H1 (cell line): ENCODE data around the gene JADE3. TPM values are rescaled to one million over a fixed set of nuclear protein-coding genes. Genes with fewer than 3 reads are reported as not detected.

Experiments
- CTCF ChIA-PET: fragments of 300-600 bp; sonication (Branson Sonifier 250); formaldehyde crosslinking; loops from one replicate; lab custom pipeline; 2021; ENCODE audit not compliant: partially characterized antibody; lab: Charles Lee
- POLR2A ChIA-PET: fragments of 300-600 bp; sonication (Branson Sonifier 250); formaldehyde crosslinking; loops from one replicate; lab custom pipeline; 2021; ENCODE audit warnings: inconsistent platforms; ENCODE audit not compliant: partially characterized antibody; lab: Charles Lee
- DNase-seq, 2 experiments: peaks; one replicate each; pipeline versions ENCODE4 v3.0.0 to v3.0.0-alpha.2; 2010 to 2022; ENCODE audit warnings: low spot score in 2 of 2, low read depth in 1 of 2, mixed read lengths in 1 of 2
- FAIRE-seq: peaks from 2 replicates; lab custom pipeline; 2011; peaks lifted over from hg19 to GRCh38; lab: Jason Lieb, UNC
- H2AFZ ChIP-seq: 2 replicates; pipeline ENCODE4 v1.8.1; 2012; ENCODE audit warnings: low read length, inconsistent platforms
- H2AK5ac ChIP-seq: 2 replicates; pipeline ENCODE4 v1.6.1; 2013; ENCODE audit warnings: low read depth, low read length
- H2BK120ac ChIP-seq: replicated peaks from 2 replicates; pipeline ENCODE3; 2013; ENCODE audit warnings: low read depth, low read length, inconsistent platforms
- H2BK12ac ChIP-seq: 2 replicates; pipeline ENCODE4 v1.6.1; 2013; ENCODE audit warnings: low read depth, low read length
- H2BK15ac ChIP-seq: 2 replicates; pipeline ENCODE4 v1.6.1; 2013; ENCODE audit warnings: low read length
- H2BK20ac ChIP-seq: 2 replicates; pipeline ENCODE4 v1.6.1; 2013; ENCODE audit warnings: low read length
- H2BK5ac ChIP-seq: 2 replicates; pipeline ENCODE4 v1.6.1; 2013; ENCODE audit warnings: low read depth, low read length
- H3K14ac ChIP-seq: 2 replicates; pipeline ENCODE4 v1.6.1; 2013; ENCODE audit warnings: inconsistent platforms; ENCODE audit not compliant: insufficient read length
- H3K18ac ChIP-seq: 2 replicates; pipeline ENCODE4 v1.6.1; 2013; ENCODE audit warnings: low read length; ENCODE audit errors: extremely low read depth
- H3K23ac ChIP-seq: 2 replicates; pipeline ENCODE4 v1.6.1; 2013; ENCODE audit warnings: inconsistent platforms; ENCODE audit not compliant: insufficient read length
- H3K23me2 ChIP-seq: 2 replicates; pipeline ENCODE4 v1.6.1; 2013; ENCODE audit warnings: low read depth, low read length
- H3K27ac ChIP-seq: 2 replicates; pipeline ENCODE4 v1.6.1; 2011; ENCODE audit warnings: low read depth, low read length, inconsistent platforms
- H3K27me3 ChIP-seq, 4 experiments: replicated peaks in 1 of 4; 1 replicate in 1 of 4; 2 replicates in 3 of 4; pipeline versions ENCODE4 v1.6.1 to v1.8.1; 2011 to 2013; ENCODE audit warnings: low read length in 3 of 4, mild to moderate bottlenecking in 3 of 4, inconsistent platforms in 2 of 4, mixed read lengths in 2 of 4, moderate library complexity in 1 of 4; ENCODE audit not compliant: control insufficient read depth in 3 of 4, insufficient read depth in 3 of 4; ENCODE audit errors: extremely low read depth in 1 of 4
- H3K36me3 ChIP-seq, 4 experiments: 2 replicates each; pipeline versions ENCODE4 v1.6.1 to v1.8.1; 2011 to 2013; ENCODE audit warnings: mild to moderate bottlenecking in 4 of 4, low read length in 3 of 4, moderate library complexity in 2 of 4, control low read depth in 1 of 4, inconsistent platforms in 1 of 4; ENCODE audit not compliant: insufficient read depth in 4 of 4, control insufficient read depth in 2 of 4
- H3K4ac ChIP-seq: replicated peaks from 2 replicates; pipeline ENCODE3; 2013; ENCODE audit warnings: low read length, low read depth, mixed read lengths, inconsistent platforms; ENCODE audit not compliant: insufficient read length
- H3K4me1 ChIP-seq, 4 experiments: replicated peaks in 1 of 4; 1 replicate in 1 of 4; 2 replicates in 3 of 4; pipeline versions ENCODE4 v1.6.1 to v1.8.1; 2011 to 2013; ENCODE audit warnings: low read length in 3 of 4, inconsistent platforms in 2 of 4, mixed read lengths in 1 of 4; ENCODE audit not compliant: insufficient read depth in 4 of 4, control insufficient read depth in 3 of 4
- H3K4me2 ChIP-seq, 2 experiments: 2 replicates each; pipeline versions ENCODE4 v1.6.1 to v1.8.1; 2011 to 2013; ENCODE audit warnings: low read depth in 2 of 2, low read length in 2 of 2, control low read depth in 1 of 2, inconsistent platforms in 1 of 2, mild to moderate bottlenecking in 1 of 2; ENCODE audit not compliant: insufficient read depth in 1 of 2
- H3K4me3 ChIP-seq, 4 experiments: fragments of 200-600, 300-600 bp in 1 of 4; sonication (generic), shearing (Covaris generic), sonication (Bioruptor Twin) in 1 of 4; 2 replicates each; pipeline versions ENCODE4 v1.5.1 to v1.8.1; 2011 to 2016; ENCODE audit warnings: low read length in 4 of 4, low read depth in 3 of 4, control low read depth in 2 of 4, inconsistent platforms in 2 of 4, mild to moderate bottlenecking in 2 of 4, mixed read lengths in 1 of 4, moderate library complexity in 1 of 4; ENCODE audit not compliant: insufficient read depth in 2 of 4; ENCODE audit errors: extremely low read depth in 1 of 4
- H3K56ac ChIP-seq: replicated peaks from 2 replicates; pipeline ENCODE3; 2013; ENCODE audit warnings: low read depth, mild to moderate bottlenecking, mixed read lengths, low read length, inconsistent platforms; ENCODE audit not compliant: insufficient read length
- H3K79me1 ChIP-seq: 2 replicates; pipeline ENCODE4 v1.6.1; 2013; ENCODE audit warnings: low read depth, low read length, control low read depth
- H3K79me2 ChIP-seq, 2 experiments: 2 replicates each; pipeline versions ENCODE4 v1.6.1 to v1.8.1; 2012 to 2013; ENCODE audit warnings: low read length in 2 of 2, mild to moderate bottlenecking in 2 of 2, inconsistent platforms in 1 of 2; ENCODE audit not compliant: insufficient read depth in 2 of 2, control insufficient read depth in 1 of 2
- H3K9ac ChIP-seq, 4 experiments: replicated peaks in 1 of 4; 1 replicate in 1 of 4; 2 replicates in 3 of 4; pipeline versions ENCODE4 v1.6.1 to v1.8.1; 2011 to 2013; ENCODE audit warnings: low read depth in 3 of 4, low read length in 3 of 4, control low read depth in 2 of 4, mild to moderate bottlenecking in 2 of 4, moderate library complexity in 2 of 4, inconsistent platforms in 1 of 4; ENCODE audit errors: extremely low read depth in 1 of 4
- H3K9me3 ChIP-seq, 2 experiments: 2 replicates each; pipeline versions ENCODE4 v1.6.1 to v1.8.1; 2012 to 2013; ENCODE audit warnings: mild to moderate bottlenecking in 2 of 2, moderate library complexity in 2 of 2, control low read depth in 1 of 2, inconsistent platforms in 1 of 2, low read depth in 1 of 2, low read length in 1 of 2, mixed read lengths in 1 of 2; ENCODE audit not compliant: insufficient read depth in 2 of 2
- H4K20me1 ChIP-seq, 2 experiments: replicated peaks in 1 of 2; 2 replicates each; pipeline versions ENCODE3 to v1.8.1; 2011 to 2013; ENCODE audit warnings: inconsistent platforms in 2 of 2, low read length in 2 of 2, mild to moderate bottlenecking in 1 of 2; ENCODE audit not compliant: insufficient read depth in 2 of 2, control insufficient read depth in 1 of 2
- H4K5ac ChIP-seq: 2 replicates; pipeline ENCODE4 v1.6.1; 2013; ENCODE audit warnings: low read length, low read depth, mixed read lengths, inconsistent platforms; ENCODE audit not compliant: insufficient read length
- H4K8ac ChIP-seq: 2 replicates; pipeline ENCODE4 v1.8.0; 2013; ENCODE audit warnings: mild to moderate bottlenecking, moderate library complexity, low read length, inconsistent platforms; ENCODE audit not compliant: insufficient read depth; ENCODE audit errors: extremely low read depth
- H4K91ac ChIP-seq: replicated peaks from 2 replicates; pipeline ENCODE3; 2013; ENCODE audit warnings: low read length, mixed read lengths, inconsistent platforms; ENCODE audit not compliant: insufficient read length
- CEBPB ChIP-seq: IDR thresholded peaks from 2 replicates; pipeline ENCODE4 v1.6.1; 2012; ENCODE audit warnings: low read depth, low read length
- CHD1 ChIP-seq: IDR thresholded peaks from 2 replicates; pipeline ENCODE4 v1.6.1; 2012; ENCODE audit warnings: low read depth, low read length, improper control_type of control experiment
- CREB1 ChIP-seq: IDR thresholded peaks from 2 replicates; pipeline ENCODE4 v1.6.1; 2012; ENCODE audit warnings: inconsistent platforms
- CTBP2 ChIP-seq: IDR thresholded peaks from 2 replicates; pipeline ENCODE4 v1.7.0; 2011; ENCODE audit warnings: borderline replicate concordance, mild to moderate bottlenecking, moderate library complexity, mixed read lengths, low read length; ENCODE audit not compliant: insufficient read depth, insufficient read length
- POU5F1 ChIP-seq: IDR thresholded peaks from 2 replicates; pipeline ENCODE4 v1.6.1; 2011; ENCODE audit warnings: low read depth, mild to moderate bottlenecking, low read length, moderate library complexity
- RAD21 ChIP-seq, 2 experiments: IDR thresholded peaks in 1 of 2; conservative IDR thresholded peaks in 1 of 2; 2 replicates each; pipeline ENCODE4 v1.6.1; 2011; ENCODE audit warnings: low read depth in 2 of 2, low read length in 2 of 2, improper control_type of control experiment in 1 of 2, inconsistent platforms in 1 of 2, mild to moderate bottlenecking in 1 of 2, moderate library complexity in 1 of 2
- SP2 ChIP-seq: IDR thresholded peaks from 2 replicates; pipeline ENCODE4 v1.6.1; 2012; ENCODE audit warnings: mild to moderate bottlenecking, low read length, inconsistent platforms
- YY1 ChIP-seq: IDR thresholded peaks from 2 replicates; pipeline ENCODE4 v1.6.1; 2011; ENCODE audit warnings: low read depth, mild to moderate bottlenecking, low read length
- WGBS, 2 experiments: shearing (Covaris generic) in 1 of 2; methylation state at CpG; one replicate each; pipeline versions ENCODE4 v1.1.6 to v1.1.7; 2013 to 2015; ENCODE audit warnings: low lambda C conversion rate in 2 of 2, mixed read lengths in 2 of 2, inconsistent platforms in 1 of 2, low coverage in 1 of 2, missing lambda C conversion rate in 1 of 2; ENCODE audit not compliant: insufficient replicate concordance in 2 of 2, insufficient coverage in 1 of 2, insufficient read length in 1 of 2; ENCODE audit errors: extremely low coverage in 1 of 2, missing lambda C conversion rate in 1 of 2; 5-methylcytosine and 5-hydroxymethylcytosine counted together
- polyA plus RNA-seq, 7 experiments: library from polyadenylated mRNA; depleted of rRNA in 3 of 7; stranded (reverse) in 5 of 7; unstranded in 2 of 7; fragments of >200 nt in 5 of 7; fragments of 200-250 nt in 2 of 7; gene quantifications; 1 replicate in 5 of 7; 2 replicates in 1 of 7; 4 replicates in 1 of 7; pipeline versions ENCODE4 v1.2.1 to v1.2.3, GENCODE V29; 2011 to 2013; ENCODE audit warnings: missing spikeins in 2 of 7, mixed read lengths in 2 of 7
- total RNA-seq: library from RNA; stranded (reverse); fragmentation: NEBNext Ultra II Directional; extraction: Animal tissue kit (Norgen Biotek cat#: 25700); gene quantifications from 2 replicates; pipeline ENCODE4 v1.2.1, GENCODE V29; 2021
- TF ChIP-seq, protein P1 (sequence below), 3 experiments: IDR thresholded peaks; 1 replicate in 2 of 3; 2 replicates in 1 of 3; pipeline versions ENCODE4 v1.5.1 to v1.6.1; 2011; ENCODE audit warnings: low read length in 3 of 3, mild to moderate bottlenecking in 3 of 3, inconsistent platforms in 2 of 3, low read depth in 1 of 3, moderate library complexity in 1 of 3; ENCODE audit not compliant: insufficient read depth in 1 of 3; ENCODE audit errors: control extremely low read depth in 1 of 3

Gene JADE3
- total and polyA plus RNA-seq, 2 of the 8 experiments (the other 6 are each of a cell fraction or from before 2014, with no cell fraction given): 6.9 to 21.5 TPM

DNA sequence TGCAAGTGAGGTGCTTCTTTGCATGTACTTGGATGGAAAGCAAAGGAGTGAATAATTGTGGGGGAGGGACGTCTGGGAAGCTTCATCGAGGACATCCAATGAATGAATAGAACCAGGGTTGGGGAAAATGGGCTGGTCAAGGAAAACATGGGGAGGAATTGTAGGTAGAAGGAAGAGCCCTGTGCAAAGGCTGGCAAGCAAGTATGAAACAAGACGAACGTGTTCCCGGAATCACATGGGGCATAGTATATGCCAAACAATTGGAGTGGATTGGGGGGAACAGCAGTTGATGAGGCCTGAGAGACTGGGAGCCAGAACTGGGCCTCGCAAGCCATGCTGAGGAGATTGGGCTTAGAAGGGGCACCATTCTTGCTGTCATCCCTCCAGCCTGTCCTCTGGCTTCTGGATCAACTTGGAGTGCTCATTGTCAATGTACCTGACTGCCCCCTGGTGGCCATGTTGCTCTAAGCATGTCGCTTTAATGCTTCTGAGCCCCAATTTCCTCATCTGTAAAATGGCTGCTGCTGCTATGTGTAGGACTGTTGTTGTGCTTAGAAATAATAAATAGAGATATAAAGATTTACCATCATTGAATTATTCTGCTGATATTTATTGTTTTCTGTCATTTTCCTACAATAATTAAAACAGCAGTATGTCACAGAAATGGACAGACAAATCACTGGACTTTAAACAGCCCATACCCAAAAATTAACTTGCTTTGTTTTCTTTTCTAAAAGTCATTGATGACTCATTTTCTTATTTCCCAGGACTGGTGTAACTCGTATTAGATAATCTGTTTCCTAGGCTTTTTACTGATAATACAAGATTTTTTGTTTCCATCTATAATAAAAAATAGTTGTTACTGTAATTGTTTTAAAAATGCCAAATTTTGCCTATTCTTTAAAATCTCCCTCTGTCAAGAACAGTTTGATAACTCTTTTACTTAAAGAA, 66.4 kb downstream of the JADE3 start:
- H4K91ac ChIP-seq: no peak overlapping the region
- no peak overlapping the region for H2BK12ac ChIP-seq
- H3K27ac ChIP-seq: no peak overlapping the region
- H3K27me3 ChIP-seq: no peaks in the 10 kb centered on the region
- H3K4ac ChIP-seq: no peak overlapping the region
- ChIA-PET POLR2A (no interaction called here), CTCF (interaction anchor here (0.7 to 1.9 kb wide), 8 partner anchors 9 to 158 kb away, joined by 3 to 12 read pairs (median 4); partner anchors contain the start of gene JADE3)
- no peak overlapping the region for H3K4me2 ChIP-seq
- H2BK5ac ChIP-seq: no peak overlapping the region
- H2BK120ac ChIP-seq: no peak overlapping the region
- no peaks in the 10 kb centered on the region for H3K23me2 ChIP-seq
- DNase-seq: peak; percentile 46 to 84
- H3K9ac ChIP-seq: no peak overlapping the region
- H4K8ac ChIP-seq: no peak overlapping the region
- no peak overlapping the region for H2AK5ac ChIP-seq
- H3K4me1 ChIP-seq: peaks cover 0 to 4% (median 1%) of the 10 kb centered on the region in 4 experiments; a peak in 2 of 7 replicates
- H3K56ac ChIP-seq: no peak overlapping the region
- no peaks in the 10 kb centered on the region for H3K9me3 ChIP-seq
- 71% methylated on average over 7 of the region's 8 CpGs; no CpG with 5 or more reads in 1 of the 2 experiments for WGBS, 2 experiments
- H3K79me2 ChIP-seq: peaks cover 0 to 41% of the 10 kb centered on the region in 2 experiments; a peak in 2 of 4 replicates
- H2AFZ ChIP-seq: no peak overlapping the region
- peak; percentile 76 for FAIRE-seq
- no peak for TF ChIP-seq CHD1
- TF ChIP-seq CREB1: no peak
- TF ChIP-seq CTBP2: no peak
- peak; percentile 67; the same call in 1 of the 2 replicates for TF ChIP-seq YY1
- peak; percentile 67 to 75 for TF ChIP-seq RAD21 (IDR thresholded peaks at IDR 0.05 in 1 of 2, conservative IDR thresholded peaks at IDR 0.05 in 1 of 2; ENCODE audit: low read depth in 2 of 2, low read length in 2 of 2)
- no peak for TF ChIP-seq SP2
- no peak for TF ChIP-seq POU5F1
- no peak for TF ChIP-seq CEBPB
- TF ChIP-seq, protein P1, sequence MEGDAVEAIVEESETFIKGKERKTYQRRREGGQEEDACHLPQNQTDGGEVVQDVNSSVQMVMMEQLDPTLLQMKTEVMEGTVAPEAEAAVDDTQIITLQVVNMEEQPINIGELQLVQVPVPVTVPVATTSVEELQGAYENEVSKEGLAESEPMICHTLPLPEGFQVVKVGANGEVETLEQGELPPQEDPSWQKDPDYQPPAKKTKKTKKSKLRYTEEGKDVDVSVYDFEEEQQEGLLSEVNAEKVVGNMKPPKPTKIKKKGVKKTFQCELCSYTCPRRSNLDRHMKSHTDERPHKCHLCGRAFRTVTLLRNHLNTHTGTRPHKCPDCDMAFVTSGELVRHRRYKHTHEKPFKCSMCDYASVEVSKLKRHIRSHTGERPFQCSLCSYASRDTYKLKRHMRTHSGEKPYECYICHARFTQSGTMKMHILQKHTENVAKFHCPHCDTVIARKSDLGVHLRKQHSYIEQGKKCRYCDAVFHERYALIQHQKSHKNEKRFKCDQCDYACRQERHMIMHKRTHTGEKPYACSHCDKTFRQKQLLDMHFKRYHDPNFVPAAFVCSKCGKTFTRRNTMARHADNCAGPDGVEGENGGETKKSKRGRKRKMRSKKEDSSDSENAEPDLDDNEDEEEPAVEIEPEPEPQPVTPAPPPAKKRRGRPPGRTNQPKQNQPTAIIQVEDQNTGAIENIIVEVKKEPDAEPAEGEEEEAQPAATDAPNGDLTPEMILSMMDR (IDR thresholded peaks at IDR 0.05; ENCODE audit: control extremely low read depth in 1 of 3, insufficient read depth in 1 of 3, low read depth in 1 of 3, low read length in 3 of 3): peak; percentile 51 to 79 (median 67)
- no peak overlapping the region for H3K23ac ChIP-seq
- no peaks in the 10 kb centered on the region for H3K36me3 ChIP-seq
- no peaks in the 10 kb centered on the region for H3K79me1 ChIP-seq
- H2BK15ac ChIP-seq: no peak overlapping the region
- H3K4me3 ChIP-seq: no peak overlapping the region
- H2BK20ac ChIP-seq: no peak overlapping the region
- H3K18ac ChIP-seq: no peak overlapping the region
- H4K5ac ChIP-seq: no peak overlapping the region
- H3K14ac ChIP-seq: no peak overlapping the region
- no peaks in the 10 kb centered on the region for H4K20me1 ChIP-seq
